ENCODE measurements around the gene HIGD1C. TPM values are rescaled to one million over a fixed set of nuclear protein-coding genes. Genes with fewer than 3 reads are reported as not detected.

Gene HIGD1C
- total and polyA plus RNA-seq, 5 experiments from 2014 or later, result not detected

DNA sequence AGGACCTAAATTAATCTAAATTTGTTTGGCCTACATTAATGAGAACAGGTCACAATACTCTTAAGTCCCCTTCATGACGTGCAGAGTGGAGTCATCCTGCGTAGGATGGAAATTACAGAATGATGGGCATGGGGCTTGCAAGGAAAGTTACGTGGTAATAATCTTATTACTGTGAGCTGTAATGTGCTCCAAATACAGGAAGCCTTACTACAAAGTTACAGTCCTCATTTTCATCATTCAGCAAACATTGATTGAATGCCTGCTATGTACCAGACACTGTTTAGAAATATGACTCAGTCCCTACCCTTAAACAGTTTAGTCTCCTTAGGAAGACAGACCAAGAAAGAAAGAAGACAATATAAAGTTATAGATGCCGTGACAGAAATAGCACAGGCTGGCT is 9.4 kb downstream of the HIGD1C start:
- Mint-ChIP-seq H3K4me3 (no peak overlapping the region), H3K36me3 (no peaks in the 10 kb centered on the region), H3K27me3 (no peaks in the 10 kb centered on the region), H3K27ac (no peak overlapping the region), H3K4me1 (peaks cover 4 to 13% (median 11%) of the 10 kb centered on the region in 4 donors), H3K9me3 (no peaks in the 10 kb centered on the region)
- POLR2A ChIA-PET, result no interaction called here
- ATAC-seq (no peak), DNase-seq (no peak)

DNA sequence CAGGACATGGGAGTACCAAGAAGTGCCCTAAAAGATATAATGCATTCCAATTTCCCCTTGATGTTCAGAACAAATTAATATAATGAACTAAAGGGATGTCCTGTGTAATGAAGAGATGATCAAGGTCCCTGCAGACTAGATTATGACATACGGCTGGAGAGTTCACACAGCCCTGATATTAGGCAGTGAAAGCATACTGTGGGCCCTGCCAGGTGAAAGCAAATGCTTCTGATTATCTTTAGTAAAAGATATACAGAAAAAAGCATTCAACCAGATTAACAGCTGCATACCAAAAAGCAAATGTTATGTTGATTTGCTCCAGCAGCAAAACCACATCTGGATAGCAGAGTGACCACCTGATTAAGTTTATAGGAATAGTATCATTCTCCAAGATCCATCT is 12.1 kb downstream of the HIGD1C start:
- POLR2A ChIA-PET, result no interaction called here
- H3K4me3 Mint-ChIP-seq, result no peak overlapping the region
- no peak overlapping the region for H3K27ac Mint-ChIP-seq
- peaks cover 0 to 18% (median 4%) of the 10 kb centered on the region in 3 donors for H3K36me3 Mint-ChIP-seq
- no peaks in the 10 kb centered on the region for H3K27me3 Mint-ChIP-seq
- H3K4me1 Mint-ChIP-seq, result peaks cover 4 to 13% (median 11%) of the 10 kb centered on the region in 4 donors
- ATAC-seq, result no peak
- H3K9me3 Mint-ChIP-seq, result no peaks in the 10 kb centered on the region
- DNase-seq, result no peak

DNA sequence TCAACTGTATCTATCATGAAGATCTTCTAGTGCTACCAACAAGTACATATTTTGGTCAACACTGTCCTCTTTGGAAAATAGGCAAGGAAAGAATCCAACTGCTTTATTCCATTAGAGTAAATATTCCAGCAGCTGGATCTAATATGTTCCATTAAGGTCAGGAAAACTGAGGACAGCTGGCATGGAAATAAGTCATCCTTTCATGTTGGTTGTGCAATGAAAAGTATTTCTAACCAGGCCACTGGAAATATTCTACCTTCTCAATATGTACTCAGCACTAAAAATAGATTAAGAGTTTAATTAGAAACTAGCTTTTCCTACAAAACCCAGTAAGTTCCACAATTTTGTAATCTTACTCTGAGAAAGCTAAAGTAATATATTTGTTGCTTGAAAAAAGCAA is 19.6 kb downstream of the HIGD1C start:
- Mint-ChIP-seq H3K4me3 (no peak overlapping the region), H3K27me3 (no peaks in the 10 kb centered on the region), H3K36me3 (peaks cover 6 to 68% (median 38%) of the 10 kb centered on the region in 3 donors), H3K4me1 (peaks cover 0 to 6% (median 0%) of the 10 kb centered on the region in 4 donors), H3K27ac (no peak overlapping the region), H3K9me3 (no peaks in the 10 kb centered on the region)
- DNase-seq (no peak), ATAC-seq (no peak)
- POLR2A ChIA-PET, result interaction anchor here (0.6 kb wide), 1 partner anchor 9 kb away, joined by 3 read pairs; no protein-coding TSS in a partner anchor

DNA sequence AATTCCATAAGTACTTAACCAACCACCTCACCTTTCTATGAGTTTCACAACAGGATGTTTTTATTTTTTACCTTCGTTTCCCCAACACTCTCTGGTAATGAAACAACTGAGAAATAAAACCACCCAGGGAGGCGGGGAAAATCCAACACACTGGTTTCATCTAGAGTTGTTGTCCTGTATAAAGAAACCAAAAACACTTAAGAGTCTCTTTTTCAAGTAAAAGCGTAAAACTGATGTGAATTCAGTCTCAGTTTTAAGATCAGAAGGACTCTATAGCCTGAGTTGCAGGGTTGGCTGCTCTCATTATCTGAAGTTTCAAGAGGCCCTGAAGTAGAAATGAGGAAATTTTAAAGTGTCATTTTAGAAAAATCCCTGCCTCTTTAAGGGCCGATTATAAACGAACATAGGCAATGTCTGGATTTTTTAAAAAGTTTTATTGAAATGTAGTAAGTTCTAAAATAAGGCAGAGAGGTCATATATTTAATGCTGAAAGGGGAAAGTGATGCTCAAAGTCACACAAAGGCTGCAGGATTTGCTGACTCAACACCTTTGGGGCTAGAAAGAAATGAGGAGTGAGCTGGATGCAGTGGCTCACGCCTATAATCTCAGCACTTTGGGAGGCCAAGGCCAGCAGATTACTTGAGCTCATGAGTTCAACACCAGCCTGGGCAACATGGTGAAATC is 27.2 kb downstream of the HIGD1C start:
- H3K27ac Mint-ChIP-seq, result no peak overlapping the region
- POLR2A ChIA-PET, result no interaction called here

DNA sequence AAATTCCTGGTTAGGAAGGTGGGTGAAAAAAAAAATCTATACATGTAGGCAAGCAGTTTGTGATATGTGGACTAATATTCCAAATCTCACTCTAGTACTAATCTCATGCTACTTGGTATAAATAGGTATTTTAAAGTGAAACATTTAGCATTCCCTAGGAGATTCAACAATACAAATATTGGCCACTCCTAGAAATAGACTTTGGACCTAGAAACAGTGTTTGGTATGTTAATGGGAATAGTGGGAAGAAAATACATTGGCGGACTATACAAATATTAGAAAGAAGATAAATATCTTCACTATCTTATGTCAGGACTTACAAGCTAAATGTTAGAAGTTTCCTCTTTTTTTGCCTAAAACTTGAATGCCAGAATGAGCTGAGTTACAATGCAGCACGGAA is 28.2 kb downstream of the HIGD1C start:
- Mint-ChIP-seq H3K4me3 (no peak overlapping the region), H3K36me3 (peaks cover 0 to 34% (median 11%) of the 10 kb centered on the region in 3 donors), H3K4me1 (peaks cover 0 to 2% (median 0%) of the 10 kb centered on the region in 4 donors), H3K27ac (no peak overlapping the region), H3K9me3 (no peaks in the 10 kb centered on the region), H3K27me3 (no peaks in the 10 kb centered on the region)
- no peak for DNase-seq
- ATAC-seq, result no peak
- POLR2A ChIA-PET, result no interaction called here

More for the DNA sequence above, 27.2 kb downstream of the HIGD1C start:
- H3K27me3 Mint-ChIP-seq, result no peaks in the 10 kb centered on the region
- peaks cover 0 to 6% (median 0%) of the 10 kb centered on the region in 4 donors for H3K4me1 Mint-ChIP-seq
- H3K36me3 Mint-ChIP-seq, result peaks cover 0 to 40% (median 13%) of the 10 kb centered on the region in 3 donors
- no peak for ATAC-seq
- H3K4me3 Mint-ChIP-seq, result no peak overlapping the region
- DNase-seq, result no peak
- no peaks in the 10 kb centered on the region for H3K9me3 Mint-ChIP-seq

- Mint-ChIP-seq H3K4me1 (peaks cover 0 to 2% (median 0%) of the 10 kb centered on the region in 4 donors), H3K27ac (peak overlapping the region in 3 of 10 donors; percentile 20 to 77 (median 67)), H3K36me3 (peaks cover 0 to 33% (median 8%) of the 10 kb centered on the region in 3 donors), H3K4me3 (no peak overlapping the region), H3K9me3 (no peaks in the 10 kb centered on the region), H3K27me3 (no peaks in the 10 kb centered on the region)
- DNase-seq (no peak), ATAC-seq (no peak)
- POLR2A ChIA-PET, result no interaction called here
Measured at GRCh38 chr12:50981319-50982239, 29.2 kb downstream of the HIGD1C start.

DNA sequence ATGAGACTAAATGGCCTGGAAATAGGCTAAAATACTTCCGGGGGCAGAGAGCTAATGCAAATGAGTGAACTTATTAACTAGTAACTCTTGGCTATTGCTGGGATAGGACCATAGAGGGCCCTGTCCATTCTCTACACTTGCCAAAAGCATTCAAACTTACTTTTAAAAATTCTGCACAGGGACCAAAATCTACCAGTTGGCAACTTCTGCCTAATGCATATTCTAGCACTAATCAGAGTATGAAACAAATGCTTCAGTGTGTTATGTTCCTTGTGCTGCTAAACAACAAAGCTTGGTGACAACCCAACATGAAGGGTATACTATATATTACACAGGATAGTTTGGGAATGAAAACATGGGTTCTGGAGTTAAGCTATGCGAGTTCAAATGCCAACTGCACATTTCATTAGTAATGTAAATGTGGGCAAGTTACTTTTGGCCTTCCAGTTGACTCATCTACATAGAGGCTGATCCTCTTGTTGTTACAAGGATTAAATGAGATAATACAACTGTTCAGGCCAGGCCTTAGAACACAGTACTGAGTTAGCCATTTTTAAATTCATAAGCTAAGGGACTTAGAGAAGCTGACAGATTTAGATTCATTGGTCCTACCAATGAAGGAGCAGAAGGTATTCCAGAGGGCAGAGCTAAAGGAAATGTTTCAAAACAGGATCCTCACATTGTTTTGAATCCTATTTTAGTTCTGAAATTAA is 32.4 kb downstream of the HIGD1C start:
- H3K27ac Mint-ChIP-seq, result peak overlapping the region in 7 of 10 donors; percentile 7 to 66 (median 44)

GRCh38 chr12:50985322-50985721 is 33.0 kb downstream of the HIGD1C start:
- H3K4me1 Mint-ChIP-seq, result peaks cover 2 to 9% (median 6%) of the 10 kb centered on the region in 4 donors
- DNase-seq (no peak), ATAC-seq (no peak)
- H3K36me3 Mint-ChIP-seq, result peaks cover 0 to 50% (median 18%) of the 10 kb centered on the region in 3 donors
- H3K9me3 Mint-ChIP-seq, result no peaks in the 10 kb centered on the region
- no peak overlapping the region for H3K4me3 Mint-ChIP-seq
- no peaks in the 10 kb centered on the region for H3K27me3 Mint-ChIP-seq
- POLR2A ChIA-PET, result interaction anchor here (0.5 to 3.5 kb wide), 3 partner anchors 160 to 225 kb away, joined by 4 to 18 read pairs (median 7); partner anchors contain the start of gene ATF1
- peak overlapping the region in 3 of 10 donors; percentile 44 to 66 (median 44) for H3K27ac Mint-ChIP-seq

More for the DNA sequence above, 32.4 kb downstream of the HIGD1C start:
- POLR2A ChIA-PET, result interaction anchor here (0.5 to 3.5 kb wide), 4 partner anchors 159 to 288 kb away, joined by 4 to 18 read pairs (median 6); partner anchors contain the start of gene ATF1
- Mint-ChIP-seq H3K4me3 (no peak overlapping the region), H3K4me1 (peaks cover 2 to 9% (median 6%) of the 10 kb centered on the region in 4 donors), H3K27me3 (no peaks in the 10 kb centered on the region), H3K9me3 (no peaks in the 10 kb centered on the region), H3K36me3 (peaks cover 0 to 51% (median 17%) of the 10 kb centered on the region in 3 donors)
- DNase-seq, result no peak
- no peak for ATAC-seq

DNA sequence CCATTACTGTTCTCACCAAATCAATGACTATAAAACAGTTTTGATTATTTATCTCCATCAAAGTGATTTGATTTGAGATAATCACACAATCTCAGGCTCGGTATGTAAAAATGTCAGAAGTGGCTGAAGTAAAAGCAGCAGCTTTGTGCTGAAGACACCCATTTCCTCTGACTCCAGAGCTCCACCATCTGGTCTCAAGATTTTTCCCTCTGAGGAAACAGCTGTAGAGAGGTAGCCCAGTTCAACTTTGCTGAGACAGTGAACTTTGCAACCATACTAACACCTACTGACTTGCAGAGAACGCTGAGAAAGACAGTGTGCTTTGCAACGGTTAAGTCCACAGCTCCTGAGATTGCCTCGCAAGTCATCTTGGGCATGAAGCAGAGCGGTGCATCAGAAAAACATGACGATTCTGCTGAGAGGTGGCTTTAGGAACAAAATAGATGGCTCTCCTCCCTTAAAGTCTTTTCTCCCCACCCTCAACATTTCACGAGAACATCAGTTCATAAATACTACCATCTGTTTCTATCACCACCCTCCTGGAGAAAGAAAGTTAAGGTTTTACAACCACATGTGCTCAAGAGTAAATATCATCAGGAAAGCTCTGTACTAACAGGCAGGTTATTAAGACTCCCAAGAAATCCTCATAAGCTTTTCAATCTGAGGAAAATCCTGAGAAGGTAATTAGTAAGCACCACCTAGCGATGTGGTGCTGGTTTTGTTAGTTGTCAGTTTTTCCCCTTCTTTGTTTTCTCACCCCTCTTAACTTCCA is 34.8 kb downstream of the HIGD1C start:
- peak; percentile 70 to 86 for ATAC-seq
- peaks cover 2 to 9% (median 6%) of the 10 kb centered on the region in 4 donors for H3K4me1 Mint-ChIP-seq
- peak overlapping the region in 8 of 10 donors; percentile 24 to 85 (median 60) for H3K27ac Mint-ChIP-seq
- H3K9me3 Mint-ChIP-seq, result no peaks in the 10 kb centered on the region
- H3K4me3 Mint-ChIP-seq, result no peak overlapping the region
- DNase-seq, result peak in 9 of 10 donors; percentile 2 to 70 (median 34)
- peaks cover 0 to 60% (median 26%) of the 10 kb centered on the region in 3 donors for H3K36me3 Mint-ChIP-seq
- no peaks in the 10 kb centered on the region for H3K27me3 Mint-ChIP-seq
- POLR2A ChIA-PET, result interaction anchor here (1.2 to 3.5 kb wide), 3 partner anchors 39 to 222 kb away, joined by 5 to 18 read pairs (median 6); partner anchors contain the start of genes ATF1 and SLC11A2

- DNase-seq (no peak), ATAC-seq (no peak)
- no peaks in the 10 kb centered on the region for H3K9me3 Mint-ChIP-seq
- H3K27ac Mint-ChIP-seq, result peak overlapping the region in 3 of 10 donors; percentile 19 to 41 (median 23)
- no peaks in the 10 kb centered on the region for H3K27me3 Mint-ChIP-seq
- no peak overlapping the region for H3K4me3 Mint-ChIP-seq
- POLR2A ChIA-PET, result interaction anchor here (3.5 kb wide), 1 partner anchor 223 kb away, joined by 18 read pairs; the partner anchor contains the start of gene ATF1
- H3K4me1 Mint-ChIP-seq, result peaks cover 2 to 9% (median 6%) of the 10 kb centered on the region in 4 donors
- peaks cover 0 to 69% (median 28%) of the 10 kb centered on the region in 3 donors for H3K36me3 Mint-ChIP-seq
Measured at GRCh38 chr12:50988051-50988450, 35.7 kb downstream of the HIGD1C start.

GRCh38 chr12:50988871-50989270 is 36.5 kb downstream of the HIGD1C start:
- DNase-seq (no peak), ATAC-seq (no peak)
- H3K27ac Mint-ChIP-seq, result peak overlapping the region in 3 of 10 donors; percentile 6 to 54 (median 12)
- H3K9me3 Mint-ChIP-seq, result no peaks in the 10 kb centered on the region
- H3K4me1 Mint-ChIP-seq, result peaks cover 2 to 9% (median 6%) of the 10 kb centered on the region in 4 donors
- POLR2A ChIA-PET, result no interaction called here
- no peak overlapping the region for H3K4me3 Mint-ChIP-seq
- no peaks in the 10 kb centered on the region for H3K27me3 Mint-ChIP-seq
- H3K36me3 Mint-ChIP-seq, result peaks cover 0 to 77% (median 28%) of the 10 kb centered on the region in 3 donors

Data from naive thymus-derived CD8-positive, alpha-beta T cell (primary cell).